Brain microvascular endothelial cell (primary cell): Measurements from ENCODE around the gene CXCL10.
"Not testable (repeated sequence)": the region's sequence is repeated elsewhere in the genome, so short reads cannot be mapped to it uniquely, and the experiment has no call there.

Experiments used
- DNase-seq: peaks from one replicate; pipeline ENCODE4 v3.0.0-alpha.2; 2020
- H3K27ac ChIP-seq: fragments of 250-450 bp; sonication (Bioruptor Pico); 2 replicates; pipeline ENCODE4 v1.5.1; 2020; ENCODE audit warnings: mild to moderate bottlenecking, moderate library complexity
- H3K27me3 ChIP-seq: fragments of 250-450 bp; sonication (Bioruptor Pico); replicated peaks from 2 replicates; pipeline ENCODE4 v1.5.1; 2020; ENCODE audit warnings: mild to moderate bottlenecking
- H3K36me3 ChIP-seq: fragments of 250-450 bp; sonication (Bioruptor Pico); replicated peaks from 2 replicates; pipeline ENCODE4 v1.5.1; 2020; ENCODE audit warnings: mild to moderate bottlenecking
- H3K4me3 ChIP-seq: 2 replicates; pipeline ENCODE4 v1.5.1; 2011; ENCODE audit warnings: low read depth, mild to moderate bottlenecking, control low read depth, low read length, moderate library complexity
- CTCF ChIP-seq: IDR thresholded peaks from 2 replicates; pipeline ENCODE4 v1.5.1; 2011; ENCODE audit warnings: low read depth, mild to moderate bottlenecking, moderate library complexity, low read length, control low read depth, inconsistent platforms; ENCODE audit errors: missing control alignments
- in situ Hi-C: cut with HindIII; loops from 2 replicates; pipeline ENCODE4 v1.10.0; 2017; ENCODE audit warnings: low sequenced_read_pairs, low pct_ligation_motif_present

Gene CXCL10

GRCh38 chr4:76003035-76003434, 20.3 kb downstream of the CXCL10 start:
- Histone ChIP-seq H3K27me3 (no peaks in the 10 kb centered on the region), H3K27ac (no peak overlapping the region), H3K36me3 (no peaks in the 10 kb centered on the region), H3K4me3 (no peak overlapping the region)
- in situ Hi-C loops, result no loop called here
- TF ChIP-seq CTCF, result no peak
- DNase-seq, result no peak

- no peak overlapping the region for H3K4me3 ChIP-seq
- in situ Hi-C loops, result no loop called here
- H3K36me3 ChIP-seq, result no peaks in the 10 kb centered on the region
- no peak for DNase-seq
- H3K27me3 ChIP-seq, result no peaks in the 10 kb centered on the region
- H3K27ac ChIP-seq, result no peak overlapping the region
- no peak for TF ChIP-seq CTCF
These were observed 21.1 kb downstream of the CXCL10 start for GRCh38 chr4:76002176-76002575.

GRCh38 chr4:76001700-76002099, 21.6 kb downstream of the CXCL10 start:
- no peaks in the 10 kb centered on the region for H3K27me3 ChIP-seq
- H3K27ac ChIP-seq, result no peak overlapping the region
- no peak for TF ChIP-seq CTCF
- no peaks in the 10 kb centered on the region for H3K36me3 ChIP-seq
- in situ Hi-C loops, result no loop called here
- H3K4me3 ChIP-seq, result no peak overlapping the region
- DNase-seq, result no peak

GRCh38 chr4:76000279-76000678, 23.0 kb downstream of the CXCL10 start:
- no peak overlapping the region for H3K27ac ChIP-seq
- H3K4me3 ChIP-seq, result no peak overlapping the region
- in situ Hi-C loops, result no loop called here
- no peak for DNase-seq
- no peaks in the 10 kb centered on the region for H3K27me3 ChIP-seq
- no peak for TF ChIP-seq CTCF
- no peaks in the 10 kb centered on the region for H3K36me3 ChIP-seq

GRCh38 chr4:75998525-75999147, 24.7 kb downstream of the CXCL10 start:
- H3K36me3 ChIP-seq, H3K4me3 ChIP-seq, DNase-seq, H3K27me3 ChIP-seq, H3K27ac ChIP-seq, in situ Hi-C loops: not testable (repeated sequence)

- H3K36me3 ChIP-seq, result no peaks in the 10 kb centered on the region
- no peak for DNase-seq
- no peak overlapping the region for H3K27ac ChIP-seq
- in situ Hi-C loops, result no loop called here
- TF ChIP-seq CTCF, result no peak
- H3K4me3 ChIP-seq, result no peak overlapping the region
- H3K27me3 ChIP-seq, result no peaks in the 10 kb centered on the region
These were observed 25.4 kb downstream of the CXCL10 start for GRCh38 chr4:75997946-75998345.
